ENCODE results near the gene MLN.

DNA sequence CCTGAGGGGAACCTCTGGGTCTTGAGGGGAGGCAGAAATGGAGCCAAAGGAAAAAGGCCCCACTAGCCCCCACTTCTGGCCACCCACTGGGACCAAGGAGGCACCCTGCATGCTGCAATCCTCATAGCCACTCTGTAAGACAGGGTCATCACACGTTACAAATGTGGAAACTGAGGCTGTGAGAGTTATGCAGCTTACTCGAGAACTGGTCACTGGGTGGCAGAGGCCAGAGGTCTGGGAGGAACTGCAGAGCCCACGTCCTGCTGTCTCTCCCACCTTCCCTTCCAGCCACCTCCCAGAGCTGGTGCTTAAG lies 33.0 kb downstream of the MLN start:
- TF ChIP-seq, protein P1, sequence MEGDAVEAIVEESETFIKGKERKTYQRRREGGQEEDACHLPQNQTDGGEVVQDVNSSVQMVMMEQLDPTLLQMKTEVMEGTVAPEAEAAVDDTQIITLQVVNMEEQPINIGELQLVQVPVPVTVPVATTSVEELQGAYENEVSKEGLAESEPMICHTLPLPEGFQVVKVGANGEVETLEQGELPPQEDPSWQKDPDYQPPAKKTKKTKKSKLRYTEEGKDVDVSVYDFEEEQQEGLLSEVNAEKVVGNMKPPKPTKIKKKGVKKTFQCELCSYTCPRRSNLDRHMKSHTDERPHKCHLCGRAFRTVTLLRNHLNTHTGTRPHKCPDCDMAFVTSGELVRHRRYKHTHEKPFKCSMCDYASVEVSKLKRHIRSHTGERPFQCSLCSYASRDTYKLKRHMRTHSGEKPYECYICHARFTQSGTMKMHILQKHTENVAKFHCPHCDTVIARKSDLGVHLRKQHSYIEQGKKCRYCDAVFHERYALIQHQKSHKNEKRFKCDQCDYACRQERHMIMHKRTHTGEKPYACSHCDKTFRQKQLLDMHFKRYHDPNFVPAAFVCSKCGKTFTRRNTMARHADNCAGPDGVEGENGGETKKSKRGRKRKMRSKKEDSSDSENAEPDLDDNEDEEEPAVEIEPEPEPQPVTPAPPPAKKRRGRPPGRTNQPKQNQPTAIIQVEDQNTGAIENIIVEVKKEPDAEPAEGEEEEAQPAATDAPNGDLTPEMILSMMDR (IDR thresholded peaks at IDR 0.05; ENCODE audit: low read length) = no peak
- no peak for TF ChIP-seq EZH2 (IDR thresholded peaks at IDR 0.05; ENCODE audit: borderline replicate concordance, low read length)
